Stimulated activated CD4-positive, alpha-beta T cell treated with anti-CD3 and anti-CD28 coated beads, Interleukin-2, amount 100 ng/mL, for 4 hours (primary cell): Measurements from ENCODE around the gene PCDHB9.
"Not testable (repeated sequence)": the region's sequence is repeated elsewhere in the genome, so short reads cannot be mapped to it uniquely, and the experiment has no call there.

Experiments used
- DNase-seq: peaks from one replicate; pipeline ENCODE4 v3.0.0-alpha.2; 2020; ENCODE audit warnings: low read depth

Gene PCDHB9

GRCh38 chr5:141188682-141189081 lies 1.7 kb downstream of the PCDHB9 start:
- DNase-seq = not testable (repeated sequence)

DNA sequence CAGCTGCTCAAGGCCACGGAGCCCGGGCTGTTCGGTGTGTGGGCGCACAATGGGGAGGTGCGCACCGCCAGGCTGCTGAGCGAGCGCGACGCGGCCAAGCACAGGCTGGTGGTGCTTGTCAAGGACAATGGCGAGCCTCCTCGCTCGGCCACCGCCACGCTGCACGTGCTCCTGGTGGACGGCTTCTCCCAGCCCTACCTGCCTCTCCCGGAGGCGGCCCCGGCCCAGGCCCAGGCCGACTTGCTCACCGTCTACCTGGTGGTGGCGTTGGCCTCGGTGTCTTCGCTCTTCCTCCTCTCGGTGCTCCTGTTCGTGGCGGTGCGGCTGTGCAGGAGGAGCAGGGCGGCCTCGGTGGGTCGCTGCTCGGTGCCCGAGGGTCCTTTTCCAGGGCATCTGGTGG lies 2.2 kb downstream of the PCDHB9 start:
- not testable (repeated sequence) for DNase-seq

- DNase-seq = no peak
Measured at GRCh38 chr5:141192110-141192725, 5.3 kb downstream of the PCDHB9 start, which contains the start of gene PCDHB10. Gene PCDHB10, plus strand, starts transcription at chr5:141192353. Its CDS starts 200 bp downstream, at chr5:141192553.

DNA sequence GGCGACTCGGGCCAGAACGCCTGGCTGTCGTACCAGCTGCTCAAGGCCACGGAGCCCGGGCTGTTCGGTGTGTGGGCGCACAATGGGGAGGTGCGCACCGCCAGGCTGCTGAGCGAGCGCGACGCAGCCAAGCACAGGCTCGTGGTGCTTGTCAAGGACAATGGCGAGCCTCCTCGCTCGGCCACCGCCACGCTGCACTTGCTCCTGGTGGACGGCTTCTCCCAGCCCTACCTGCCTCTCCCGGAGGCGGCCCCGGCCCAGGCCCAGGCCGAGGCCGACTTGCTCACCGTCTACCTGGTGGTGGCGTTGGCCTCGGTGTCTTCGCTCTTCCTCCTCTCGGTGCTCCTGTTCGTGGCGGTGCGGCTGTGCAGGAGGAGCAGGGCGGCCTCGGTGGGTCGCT lies 7.4 kb downstream of the PCDHB9 start:
- DNase-seq = not testable (repeated sequence)

GRCh38 chr5:141196363-141196762 lies 9.4 kb downstream of the PCDHB9 start:
- DNase-seq = no peak

DNA sequence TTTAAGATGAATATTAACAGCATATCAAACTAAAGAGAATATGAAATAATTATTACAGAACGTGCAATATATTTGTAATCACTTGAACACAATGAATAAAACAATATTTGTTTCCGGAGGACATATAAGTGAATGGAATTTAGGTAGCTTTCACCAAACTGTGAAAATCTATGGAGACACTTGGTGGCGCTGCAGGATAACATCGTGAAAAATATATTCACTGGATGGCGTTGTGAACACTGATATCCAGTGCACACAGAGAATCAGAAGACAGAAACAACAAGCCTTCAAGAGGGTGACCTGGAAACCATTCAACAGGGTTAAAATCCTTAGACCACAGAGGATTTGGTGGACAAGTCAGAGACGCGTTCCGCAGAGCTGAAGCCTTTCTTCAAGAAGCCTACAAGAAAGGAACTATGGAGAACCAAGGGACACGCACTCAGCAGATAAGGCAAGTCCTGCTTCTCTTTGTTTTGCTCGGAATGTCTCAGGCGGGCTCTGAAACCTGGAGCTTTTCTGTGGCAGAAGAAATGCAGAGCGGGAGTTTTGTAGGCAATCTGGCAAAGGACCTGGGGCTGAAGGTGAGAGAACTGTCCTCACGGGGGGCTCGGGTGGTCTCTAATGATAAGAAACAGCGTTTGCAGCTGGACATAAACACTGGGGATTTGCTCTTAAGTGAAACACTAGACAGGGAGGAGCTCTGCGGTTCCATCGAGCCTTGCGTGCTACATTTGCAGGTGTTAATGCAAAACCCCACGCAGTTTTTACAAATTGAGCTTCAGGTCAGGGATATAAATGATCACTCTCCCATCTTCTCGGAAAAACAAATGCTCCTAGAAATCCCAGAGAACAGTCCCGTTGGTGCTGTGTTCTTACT lies 12.6 kb downstream of the PCDHB9 start, which contains the start of gene PCDHB11:
Gene PCDHB11 (plus strand): TSS at position 269 of the 877 bp plus-strand sequence. CDS start 148 bp downstream, at position 417.
- DNase-seq = no peak

DNA sequence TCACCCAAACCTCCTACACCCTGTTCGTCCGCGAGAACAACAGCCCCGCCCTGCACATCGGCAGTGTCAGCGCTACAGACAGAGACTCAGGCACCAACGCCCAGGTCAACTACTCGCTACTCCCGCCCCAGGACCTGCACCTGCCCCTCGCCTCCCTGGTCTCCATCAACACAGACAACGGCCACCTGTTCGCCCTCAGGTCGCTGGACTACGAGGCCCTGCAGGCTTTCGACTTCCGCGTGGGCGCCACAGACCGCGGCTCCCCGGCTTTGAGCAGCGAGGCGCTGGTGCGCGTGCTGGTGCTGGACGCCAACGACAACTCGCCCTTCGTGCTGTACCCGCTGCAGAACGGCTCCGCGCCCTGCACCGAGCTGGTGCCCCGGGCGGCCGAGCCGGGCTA lies 14.2 kb downstream of the PCDHB9 start:
- not testable (repeated sequence) for DNase-seq

DNA sequence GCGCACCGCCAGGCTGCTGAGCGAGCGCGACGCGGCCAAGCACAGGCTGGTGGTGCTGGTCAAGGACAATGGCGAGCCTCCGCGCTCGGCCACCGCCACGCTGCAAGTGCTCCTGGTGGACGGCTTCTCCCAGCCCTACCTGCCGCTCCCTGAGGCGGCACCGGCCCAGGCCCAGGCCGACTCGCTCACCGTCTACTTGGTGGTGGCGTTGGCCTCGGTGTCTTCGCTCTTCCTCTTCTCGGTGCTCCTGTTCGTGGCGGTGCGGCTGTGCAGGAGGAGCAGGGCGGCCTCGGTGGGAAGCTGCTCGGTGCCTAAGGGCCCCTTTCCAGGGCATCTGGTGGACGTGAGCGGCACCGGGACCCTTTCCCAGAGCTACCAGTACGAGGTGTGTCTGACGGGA lies 14.7 kb downstream of the PCDHB9 start:
- DNase-seq = not testable (repeated sequence)

DNA sequence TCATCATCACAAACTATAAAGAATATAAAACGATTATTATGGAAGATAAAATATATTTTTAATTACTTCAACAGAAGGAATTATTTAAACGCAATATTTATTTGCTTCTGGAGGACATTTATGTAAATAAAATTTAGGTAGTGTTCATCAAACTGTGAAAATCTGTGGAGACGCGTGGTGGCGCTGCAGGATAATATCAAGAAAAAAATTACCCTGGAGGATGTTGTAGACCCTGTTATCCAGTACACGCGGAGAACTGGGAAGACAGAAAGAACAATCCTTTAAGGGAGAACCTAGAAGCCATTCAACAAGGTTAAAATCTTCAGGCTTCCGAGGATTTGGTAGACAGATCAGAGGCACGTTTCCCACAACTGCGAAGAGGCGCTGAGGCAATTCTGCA lies 21.5 kb downstream of the PCDHB9 start, which contains the start of gene PCDHB12:
Gene PCDHB12 (plus strand): TSS at position 242 of the 400 bp plus-strand sequence. CDS start 189 bp downstream, outside the sequence.
- no peak for DNase-seq

DNA sequence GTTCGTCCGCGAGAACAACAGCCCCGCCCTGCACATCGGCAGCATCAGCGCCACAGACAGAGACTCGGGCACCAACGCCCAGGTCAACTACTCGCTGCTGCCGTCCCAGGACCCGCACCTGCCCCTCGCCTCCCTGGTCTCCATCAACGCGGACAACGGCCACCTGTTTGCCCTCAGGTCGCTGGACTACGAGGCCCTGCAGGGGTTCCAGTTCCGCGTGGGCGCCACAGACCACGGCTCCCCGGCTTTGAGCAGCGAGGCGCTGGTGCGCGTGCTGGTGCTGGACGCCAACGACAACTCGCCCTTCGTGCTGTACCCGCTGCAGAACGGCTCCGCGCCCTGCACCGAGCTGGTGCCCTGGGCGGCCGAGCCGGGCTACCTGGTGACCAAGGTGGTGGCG lies 23.3 kb downstream of the PCDHB9 start:
- DNase-seq = not testable (repeated sequence)

GRCh38 chr5:141210849-141211248 lies 23.9 kb downstream of the PCDHB9 start:
- not testable (repeated sequence) for DNase-seq

- DNase-seq = not testable (repeated sequence)
Measured at GRCh38 chr5:141213656-141214339, 26.8 kb downstream of the PCDHB9 start, which contains the start of gene PCDHB13. Gene PCDHB13, plus strand, starts transcription at chr5:141213919. Its CDS starts 205 bp downstream, at chr5:141214124.

DNA sequence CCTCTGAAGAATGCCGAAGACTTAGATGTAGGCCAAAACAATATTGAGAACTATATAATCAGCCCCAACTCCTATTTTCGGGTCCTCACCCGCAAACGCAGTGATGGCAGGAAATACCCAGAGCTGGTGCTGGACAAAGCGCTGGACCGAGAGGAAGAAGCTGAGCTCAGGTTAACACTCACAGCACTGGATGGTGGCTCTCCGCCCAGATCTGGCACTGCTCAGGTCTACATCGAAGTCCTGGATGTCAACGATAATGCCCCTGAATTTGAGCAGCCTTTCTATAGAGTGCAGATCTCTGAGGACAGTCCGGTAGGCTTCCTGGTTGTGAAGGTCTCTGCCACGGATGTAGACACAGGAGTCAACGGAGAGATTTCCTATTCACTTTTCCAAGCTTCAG lies 27.6 kb downstream of the PCDHB9 start:
- not testable (repeated sequence) for DNase-seq

GRCh38 chr5:141215504-141215903 lies 28.5 kb downstream of the PCDHB9 start:
- DNase-seq = not testable (repeated sequence)

- not testable (repeated sequence) for DNase-seq
Measured at GRCh38 chr5:141216035-141216434, 29.1 kb downstream of the PCDHB9 start.

DNA sequence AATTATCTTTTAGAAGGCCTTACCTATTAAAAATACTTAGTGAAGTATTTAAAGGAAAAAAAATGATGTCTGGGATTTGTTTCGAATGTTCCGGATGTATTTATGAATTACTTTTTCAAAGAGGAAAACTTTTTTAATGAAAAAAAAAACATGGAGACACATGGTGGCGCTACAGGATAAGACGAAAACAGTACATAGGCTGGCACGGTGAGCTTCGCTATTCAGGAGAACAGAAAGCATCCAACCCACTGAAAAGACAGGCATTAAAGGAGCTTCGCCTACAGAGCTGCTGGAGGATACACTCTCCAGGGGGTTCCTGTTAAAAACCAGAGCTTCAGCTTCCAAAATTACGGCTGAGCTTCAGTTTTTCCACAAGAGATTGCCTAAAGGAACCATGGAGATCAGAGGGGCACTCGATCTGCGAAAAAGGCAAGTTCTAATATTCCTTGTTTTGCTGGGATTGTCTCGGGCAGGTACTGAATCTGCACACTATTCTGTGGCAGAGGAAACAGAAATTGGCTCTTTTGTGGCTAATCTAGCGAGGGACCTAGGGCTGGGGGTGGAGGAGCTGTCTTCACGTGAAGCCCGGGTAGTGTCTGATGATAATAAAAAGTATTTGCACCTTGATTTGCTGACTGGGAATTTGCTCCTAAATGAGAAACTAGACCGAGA lies 36.3 kb downstream of the PCDHB9 start, which contains the start of gene PCDHB14:
Gene PCDHB14 (plus strand): TSS at position 232 of the 672 bp plus-strand sequence. CDS start 163 bp downstream, at position 395.
- DNase-seq = no peak

DNA sequence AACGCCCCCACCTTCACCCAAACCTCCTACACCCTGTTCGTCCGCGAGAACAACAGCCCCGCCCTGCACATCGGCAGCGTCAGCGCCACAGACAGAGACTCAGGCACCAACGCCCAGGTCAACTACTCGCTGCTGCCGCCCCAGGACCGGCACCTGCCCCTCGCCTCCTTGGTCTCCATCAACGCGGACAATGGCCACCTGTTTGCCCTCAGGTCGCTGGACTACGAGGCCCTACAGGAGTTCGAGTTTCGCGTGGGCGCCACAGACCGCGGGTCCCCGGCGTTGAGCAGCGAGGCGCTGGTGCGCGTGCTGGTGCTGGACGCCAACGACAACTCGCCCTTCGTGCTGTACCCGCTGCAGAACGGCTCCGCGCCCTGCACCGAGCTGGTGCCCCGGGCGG lies 37.9 kb downstream of the PCDHB9 start:
- not testable (repeated sequence) for DNase-seq

GRCh38 chr5:141225421-141225820 lies 38.5 kb downstream of the PCDHB9 start:
- not testable (repeated sequence) for DNase-seq

- DNase-seq = no peak
Measured at GRCh38 chr5:141234109-141234667, 47.2 kb downstream of the PCDHB9 start.

- not testable (repeated sequence) for DNase-seq
Measured at GRCh38 chr5:141235922-141236321, 49.0 kb downstream of the PCDHB9 start.
